ENCODE results near the gene HMGN3.

The HMGN3 gene

DNA sequence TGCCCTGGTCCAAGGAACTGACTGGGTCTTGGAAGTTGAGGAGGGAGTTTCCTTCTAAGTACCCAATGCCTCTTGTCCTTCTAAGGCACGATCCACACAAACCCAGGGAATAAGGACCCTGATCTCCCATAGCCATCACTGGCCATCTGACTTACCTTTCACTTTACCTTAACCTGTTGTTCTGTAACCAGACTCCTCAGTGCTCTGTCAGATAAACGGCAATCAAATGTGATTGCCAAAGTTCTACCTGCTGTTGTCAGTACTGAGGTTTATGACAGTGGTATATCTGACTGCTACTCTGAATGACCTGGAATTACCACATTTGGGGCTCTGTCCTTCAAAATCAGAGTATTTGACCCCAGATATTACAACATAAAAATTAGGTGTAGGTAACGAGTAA is 49.8 kb downstream of the HMGN3 start:
- no peak for DNase-seq (ENCODE audit: low spot score)

GRCh38 chr6:79184086-79184485 is 50.4 kb downstream of the HMGN3 start:
- no peak for DNase-seq (ENCODE audit: low spot score)

GRCh38 chr6:79180052-79180451 is 54.4 kb downstream of the HMGN3 start:
- DNase-seq (ENCODE audit: low spot score), result no peak

DNA sequence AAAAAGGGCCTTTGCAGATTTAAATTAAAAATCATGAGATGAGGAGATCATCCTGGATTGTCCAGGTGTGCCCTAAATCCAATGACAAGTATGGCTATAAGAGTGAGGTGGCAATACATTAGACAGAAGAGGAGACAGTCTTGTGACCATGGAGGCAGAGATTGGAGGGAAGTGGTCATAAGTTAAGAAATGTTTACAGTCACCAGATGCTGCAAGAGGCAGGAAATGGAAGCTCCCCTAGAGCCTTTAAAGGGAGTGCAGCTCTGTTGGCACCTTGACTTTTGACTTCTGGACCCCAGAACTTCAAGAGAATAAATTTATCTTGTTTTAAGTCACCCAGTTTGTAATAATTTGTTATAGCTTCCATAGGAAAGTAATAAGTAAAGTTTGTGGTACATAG is 61.1 kb downstream of the HMGN3 start:
- DNase-seq (ENCODE audit: low spot score), result no peak

- no peak for DNase-seq (ENCODE audit: low spot score)
These were observed 63.5 kb downstream of the HMGN3 start for GRCh38 chr6:79170959-79171358.

- no peak for DNase-seq (ENCODE audit: low spot score)
These were observed 64.1 kb downstream of the HMGN3 start for GRCh38 chr6:79170431-79170830.

DNA sequence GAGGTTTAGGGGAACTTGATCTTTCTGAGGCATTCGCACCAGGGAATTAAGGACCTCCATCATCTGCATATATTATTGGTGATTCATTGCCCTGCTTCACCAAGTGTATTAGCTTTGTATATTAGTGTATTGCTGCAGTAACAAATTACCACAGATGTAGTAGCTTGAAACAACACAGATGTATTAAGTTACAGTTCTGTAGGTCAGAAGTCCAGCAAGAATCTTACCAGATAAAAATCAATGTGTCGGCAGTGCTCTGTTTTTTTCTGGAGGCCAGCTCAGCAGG is 65.8 kb downstream of the HMGN3 start:
- no peak for DNase-seq (ENCODE audit: low spot score)

- no peak for DNase-seq (ENCODE audit: low spot score)
These were observed 66.4 kb downstream of the HMGN3 start for GRCh38 chr6:79167931-79168694.

DNA sequence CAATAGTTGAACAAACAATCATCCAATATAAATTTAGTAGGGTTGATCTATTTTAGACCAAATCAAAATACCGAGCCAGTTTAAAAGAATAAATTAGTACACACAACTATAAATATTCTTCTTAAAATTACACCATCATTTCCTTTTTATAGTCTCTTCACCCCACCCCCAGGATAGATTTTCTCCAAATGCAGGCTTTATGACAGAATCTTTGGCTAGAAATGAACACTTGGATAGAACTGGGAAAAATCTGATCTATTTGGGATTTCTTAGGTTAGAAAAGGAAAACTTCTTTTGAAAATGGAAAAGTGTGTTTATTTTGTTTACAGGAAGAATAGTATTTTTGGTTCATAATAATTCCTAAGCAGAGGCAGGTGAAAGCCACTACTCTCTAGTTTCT is 74.6 kb downstream of the HMGN3 start:
- DNase-seq (ENCODE audit: low spot score), result no peak

DNA sequence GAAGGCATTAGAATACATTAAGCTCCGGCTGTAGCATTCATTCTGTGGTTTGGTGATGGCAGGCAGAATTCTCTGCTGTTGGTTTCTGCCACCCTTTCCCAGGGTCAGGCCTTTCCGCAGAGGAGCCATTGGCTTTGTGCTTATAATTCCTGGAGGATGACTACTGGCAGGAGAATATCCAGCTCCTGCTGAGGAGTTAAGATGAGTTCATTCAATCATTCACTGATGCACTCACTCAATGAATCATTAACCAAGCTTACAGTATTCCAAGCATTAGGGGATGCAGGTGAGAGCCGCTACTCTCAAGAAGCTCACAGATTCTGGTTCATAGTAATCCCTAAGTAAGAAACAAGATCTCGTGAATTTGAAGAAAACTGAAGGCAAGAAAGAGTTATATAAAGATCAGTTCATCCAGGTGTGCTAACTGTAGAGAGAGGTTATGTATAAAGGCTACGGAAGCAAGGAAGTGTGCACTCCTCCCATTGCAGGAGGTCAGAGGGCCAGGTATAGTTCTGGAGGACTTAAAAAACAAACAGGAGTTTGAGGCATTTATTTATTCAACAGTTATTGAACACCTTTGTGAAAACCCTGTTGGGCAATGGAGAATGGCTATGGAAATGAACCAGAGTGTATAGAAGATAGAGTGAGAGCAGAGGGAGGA is 75.5 kb downstream of the HMGN3 start:
- no peak for DNase-seq (ENCODE audit: low spot score)

DNA sequence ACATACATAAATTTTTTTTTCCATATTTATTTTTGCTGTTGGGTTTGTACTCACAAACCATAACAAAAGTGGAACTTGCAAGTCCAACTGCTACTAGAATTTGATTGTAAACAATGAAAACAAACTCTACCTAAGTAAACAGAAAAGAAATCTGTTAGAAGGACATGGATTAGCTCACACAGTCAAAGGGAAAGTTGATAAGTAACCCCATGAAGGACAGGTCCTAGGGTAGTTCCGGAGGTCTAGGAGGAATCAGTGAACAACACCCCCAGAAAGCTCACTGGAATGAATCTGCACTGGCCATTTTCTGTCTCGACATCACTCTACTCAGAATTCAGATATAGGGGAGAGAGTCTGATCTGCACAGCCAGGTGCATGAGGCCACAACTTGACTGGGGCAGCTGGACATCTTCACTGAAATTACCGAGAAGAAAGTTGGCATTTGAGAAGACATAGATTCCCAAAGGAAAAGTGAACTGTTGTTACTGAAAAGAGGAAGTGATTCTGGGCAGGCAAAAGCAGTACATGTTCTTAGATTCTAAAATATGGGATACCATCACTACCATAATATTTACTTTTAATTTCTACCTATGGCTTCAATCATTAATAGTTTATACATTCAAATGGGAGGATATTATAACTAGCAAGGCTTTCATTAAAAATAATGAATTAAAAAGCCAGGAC is 76.4 kb downstream of the HMGN3 start:
- no peak for DNase-seq (ENCODE audit: low spot score)

DNA sequence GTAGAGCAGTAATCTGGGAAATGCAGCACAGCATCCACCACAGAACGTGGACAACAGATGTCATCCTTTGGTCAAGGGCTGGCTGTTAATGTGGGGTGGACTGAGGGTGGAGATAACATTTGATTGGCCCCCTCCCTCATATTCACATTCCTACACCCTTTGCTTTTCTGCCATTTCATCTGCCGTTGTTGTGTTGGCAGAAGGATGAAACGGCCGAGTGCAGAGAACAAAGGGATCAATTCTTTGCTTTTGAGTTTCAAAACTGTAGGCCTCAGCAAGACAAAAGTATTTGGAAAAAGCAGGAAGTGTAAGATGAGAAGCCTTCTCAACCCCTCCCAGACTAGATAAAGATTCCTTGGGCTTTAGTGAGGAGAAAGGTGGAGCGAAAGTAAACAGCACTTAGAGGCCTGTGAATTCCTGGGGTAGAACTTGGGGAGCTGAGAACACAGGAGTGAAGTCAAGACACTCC is 82.2 kb downstream of the HMGN3 start:
- no peak for DNase-seq (ENCODE audit: low spot score)
